Measurements from ENCODE around the gene ASB10.

GRCh38 chr7:151148319-151149259, 38.5 kb downstream of the ASB10 start:
- no peak for TF ChIP-seq CEBPB (IDR thresholded peaks at IDR 0.05)
- no peak for TF ChIP-seq CTCF (IDR thresholded peaks at IDR 0.05)
- TF ChIP-seq NPAS2 (CRISPR knock-in tag; IDR thresholded peaks at IDR 0.05; ENCODE audit: borderline replicate concordance): no peak
- TF ChIP-seq FOSL2 (IDR thresholded peaks at IDR 0.05): no peak
- TF ChIP-seq FOSL2 (CRISPR knock-in tag; IDR thresholded peaks at IDR 0.05): no peak

All from A549 (cell line).